Keratinocyte (primary cell): Measurements from ENCODE around the gene RBFOX2. TPM values are rescaled to one million over a fixed set of nuclear protein-coding genes. Genes with fewer than 3 reads are reported as not detected.

Experiments used
- DNase-seq: peaks from one replicate; pipeline ENCODE4 v3.0.0-alpha.2; 2011; ENCODE audit warnings: low read depth, missing footprints, low spot score
- FAIRE-seq: peaks from 2 replicates; lab custom pipeline; 2011; peaks lifted over from hg19 to GRCh38; lab: Jason Lieb, UNC
- H2AFZ ChIP-seq: 2 replicates; pipeline ENCODE4 v1.6.0; 2012; ENCODE audit warnings: low read length, control low read depth, inconsistent platforms; ENCODE audit not compliant: control insufficient read depth
- H3K27ac ChIP-seq: 2 replicates; pipeline ENCODE4 v1.5.1; 2011; ENCODE audit warnings: low read length; ENCODE audit not compliant: control insufficient read depth, insufficient read depth
- H3K27me3 ChIP-seq: 3 replicates; pipeline ENCODE4 v1.6.0; 2011; ENCODE audit warnings: low read length; ENCODE audit not compliant: control insufficient read depth, insufficient read depth; ENCODE audit errors: extremely low read depth
- H3K36me3 ChIP-seq, 2 experiments: 2 replicates in 1 of 2; 3 replicates in 1 of 2; pipeline ENCODE4 v1.5.1; 2011; ENCODE audit warnings: low read length in 2 of 2, mild to moderate bottlenecking in 1 of 2; ENCODE audit not compliant: control insufficient read depth in 2 of 2, insufficient read depth in 2 of 2; ENCODE audit errors: extremely low read depth in 1 of 2
- H3K4me1 ChIP-seq: 3 replicates; pipeline ENCODE4 v1.5.1; 2011; ENCODE audit warnings: low read length; ENCODE audit not compliant: control insufficient read depth, insufficient read depth; ENCODE audit errors: extremely low read depth
- H3K4me2 ChIP-seq: 3 replicates; pipeline ENCODE4 v1.6.0; 2011; ENCODE audit warnings: low read depth, low read length; ENCODE audit not compliant: control insufficient read depth, insufficient read depth; ENCODE audit errors: extremely low read depth
- H3K4me3 ChIP-seq, 3 experiments: fragments of 200-600 bp in 1 of 3; sonication (generic) in 1 of 3; 2 replicates in 2 of 3; 3 replicates in 1 of 3; pipeline ENCODE4 v1.5.1; 2011 to 2016; ENCODE audit warnings: low read length in 3 of 3, mild to moderate bottlenecking in 3 of 3, control low read depth in 2 of 3, inconsistent platforms in 1 of 3, low read depth in 1 of 3, mixed read lengths in 1 of 3, mixed run types in 1 of 3, moderate library complexity in 1 of 3; ENCODE audit not compliant: control insufficient read depth in 2 of 3, insufficient read depth in 2 of 3; ENCODE audit errors: extremely low read depth in 1 of 3
- H3K79me2 ChIP-seq: 2 replicates; pipeline ENCODE4 v1.6.0; 2012; ENCODE audit warnings: low read length; ENCODE audit not compliant: control insufficient read depth, insufficient read depth
- H3K9ac ChIP-seq: 3 replicates; pipeline ENCODE4 v1.6.0; 2011; ENCODE audit warnings: low read length; ENCODE audit not compliant: control insufficient read depth, insufficient read depth; ENCODE audit errors: extremely low read depth
- H3K9me1 ChIP-seq: 3 replicates; pipeline ENCODE4 v1.6.0; 2011; ENCODE audit warnings: low read length; ENCODE audit not compliant: control insufficient read depth, insufficient read depth; ENCODE audit errors: extremely low read depth
- H3K9me3 ChIP-seq: 2 replicates; pipeline ENCODE4 v1.5.1; 2012; ENCODE audit warnings: low read depth, low read length; ENCODE audit not compliant: control insufficient read depth
- H4K20me1 ChIP-seq: 3 replicates; pipeline ENCODE4 v1.6.0; 2011; ENCODE audit warnings: low read length; ENCODE audit not compliant: control insufficient read depth, insufficient read depth; ENCODE audit errors: extremely low read depth
- EZH2 ChIP-seq: IDR thresholded peaks from one replicate; pipeline ENCODE4 v1.6.1; 2012; ENCODE audit warnings: inconsistent platforms, mild to moderate bottlenecking, low read length, moderate library complexity
- dilution Hi-C: fragments of 300-500 bp; cut with MboI; formaldehyde crosslinking; loops from one replicate; pipeline ENCODE4 v1.7.0; 2020; ENCODE audit warnings: low sequenced_read_pairs; ENCODE audit not compliant: extremely low pct_ligation_motif_present
- polyA plus RNA-seq, 5 experiments: library from polyadenylated mRNA; depleted of rRNA in 3 of 5; stranded (reverse) in 3 of 5; stranded (forward) in 1 of 5; unstranded in 1 of 5; fragments of >200 nt; gene quantifications; 1 replicate in 1 of 5; 2 replicates in 3 of 5; 3 replicates in 1 of 5; pipeline versions ENCODE4 v1.2.1 to v1.2.3, GENCODE V29; 2011 to 2012; ENCODE audit warnings: missing spikeins in 2 of 5, low read depth in 1 of 5, low replicate concordance in 1 of 5
- TF ChIP-seq, protein P1 (sequence below), 3 experiments: IDR thresholded peaks in 1 of 3; conservative IDR thresholded peaks in 1 of 3; optimal IDR thresholded peaks in 1 of 3; 2 replicates in 2 of 3; 3 replicates in 1 of 3; pipeline versions ENCODE3 to v1.5.1; 2011; ENCODE audit warnings: low read length in 3 of 3, mild to moderate bottlenecking in 3 of 3, moderate library complexity in 2 of 3, control low read depth in 1 of 3, inconsistent platforms in 1 of 3; ENCODE audit not compliant: insufficient read depth in 2 of 3; ENCODE audit errors: extremely low read depth in 1 of 3

The RBFOX2 gene
- polyA plus RNA-seq, 1 donor (not counting 4 experiments of a cell fraction or from before 2014, with no cell fraction given) = 118 TPM

- no peaks in the 10 kb centered on the region for H3K27me3 ChIP-seq
- peak overlapping the region; percentile 93 for H3K27ac ChIP-seq
- H3K36me3 ChIP-seq = no peaks in the 10 kb centered on the region
- dilution Hi-C loops = no loop called here
- FAIRE-seq (no peak), DNase-seq (no peak)
- H3K4me2 ChIP-seq = peak overlapping the region; percentile 93
- peak overlapping the region; percentile 34 to 58 (median 55) for H3K4me3 ChIP-seq
- TF ChIP-seq, protein P1, sequence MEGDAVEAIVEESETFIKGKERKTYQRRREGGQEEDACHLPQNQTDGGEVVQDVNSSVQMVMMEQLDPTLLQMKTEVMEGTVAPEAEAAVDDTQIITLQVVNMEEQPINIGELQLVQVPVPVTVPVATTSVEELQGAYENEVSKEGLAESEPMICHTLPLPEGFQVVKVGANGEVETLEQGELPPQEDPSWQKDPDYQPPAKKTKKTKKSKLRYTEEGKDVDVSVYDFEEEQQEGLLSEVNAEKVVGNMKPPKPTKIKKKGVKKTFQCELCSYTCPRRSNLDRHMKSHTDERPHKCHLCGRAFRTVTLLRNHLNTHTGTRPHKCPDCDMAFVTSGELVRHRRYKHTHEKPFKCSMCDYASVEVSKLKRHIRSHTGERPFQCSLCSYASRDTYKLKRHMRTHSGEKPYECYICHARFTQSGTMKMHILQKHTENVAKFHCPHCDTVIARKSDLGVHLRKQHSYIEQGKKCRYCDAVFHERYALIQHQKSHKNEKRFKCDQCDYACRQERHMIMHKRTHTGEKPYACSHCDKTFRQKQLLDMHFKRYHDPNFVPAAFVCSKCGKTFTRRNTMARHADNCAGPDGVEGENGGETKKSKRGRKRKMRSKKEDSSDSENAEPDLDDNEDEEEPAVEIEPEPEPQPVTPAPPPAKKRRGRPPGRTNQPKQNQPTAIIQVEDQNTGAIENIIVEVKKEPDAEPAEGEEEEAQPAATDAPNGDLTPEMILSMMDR (optimal IDR thresholded peaks at IDR 0.05 in 1 of 3, IDR thresholded peaks at IDR 0.05 in 1 of 3, conservative IDR thresholded peaks at IDR 0.05 in 1 of 3; ENCODE audit: extremely low read depth in 1 of 3, insufficient read depth in 2 of 3, low read length in 3 of 3) = peak in 1 of 3 experiments; percentile 34
- no peak for TF ChIP-seq EZH2
- no peak overlapping the region for H2AFZ ChIP-seq
- H3K4me1 ChIP-seq = peaks cover 45% of the 10 kb centered on the region
- no peaks in the 10 kb centered on the region for H4K20me1 ChIP-seq
- peak overlapping the region; percentile 71 for H3K9ac ChIP-seq
- no peaks in the 10 kb centered on the region for H3K9me1 ChIP-seq
- peaks cover 60% of the 10 kb centered on the region for H3K79me2 ChIP-seq
- no peaks in the 10 kb centered on the region for H3K9me3 ChIP-seq
Measured at GRCh38 chr22:35894464-35894878, 134.2 kb downstream of the RBFOX2 start.

GRCh38 chr22:35893698-35894097 lies 134.9 kb downstream of the RBFOX2 start:
- H3K9ac ChIP-seq = no peak overlapping the region
- H3K36me3 ChIP-seq = no peaks in the 10 kb centered on the region
- dilution Hi-C loops = no loop called here
- no peaks in the 10 kb centered on the region for H3K9me3 ChIP-seq
- no peak for DNase-seq
- H3K79me2 ChIP-seq = peaks cover 64% of the 10 kb centered on the region
- no peaks in the 10 kb centered on the region for H3K9me1 ChIP-seq
- H3K27me3 ChIP-seq = no peaks in the 10 kb centered on the region
- H4K20me1 ChIP-seq = no peaks in the 10 kb centered on the region
- H3K27ac ChIP-seq = peak overlapping the region; percentile 93
- no peak overlapping the region for H2AFZ ChIP-seq
- H3K4me3 ChIP-seq = no peak overlapping the region
- no peak overlapping the region for H3K4me2 ChIP-seq
- TF ChIP-seq EZH2 = no peak
- TF ChIP-seq, protein P1 (optimal IDR thresholded peaks at IDR 0.05 in 1 of 3, IDR thresholded peaks at IDR 0.05 in 1 of 3, conservative IDR thresholded peaks at IDR 0.05 in 1 of 3; ENCODE audit: extremely low read depth in 1 of 3, insufficient read depth in 2 of 3, low read length in 3 of 3) = no peak
- peaks cover 44% of the 10 kb centered on the region for H3K4me1 ChIP-seq
- no peak for FAIRE-seq
